HG03097 (cell line): ENCODE data around the gene CA11.

ENCODE experiments used
- ATAC-seq: cut with Tn5 transposase; IDR thresholded peaks from one replicate; pipeline ENCODE4 v1.9.1; 2021; ENCODE audit not compliant: unreplicated experiment, low FRiP score

CA11 gene

GRCh38 chr19:48595833-48596232 lies 50.2 kb downstream of the CA11 start:
- no peak for ATAC-seq

GRCh38 chr19:48595171-48595570 lies 50.8 kb downstream of the CA11 start:
- no peak for ATAC-seq

GRCh38 chr19:48591021-48591420 lies 55.0 kb downstream of the CA11 start:
- ATAC-seq = no peak

- ATAC-seq = no peak
These were observed 57.2 kb downstream of the CA11 start for GRCh38 chr19:48588670-48589401.
